H1 (cell line): ENCODE data around the gene RASSF5. TPM values are rescaled to one million over a fixed set of nuclear protein-coding genes. Genes with fewer than 3 reads are reported as not detected.

Experiments used
- CTCF ChIA-PET: fragments of 300-600 bp; sonication (Branson Sonifier 250); formaldehyde crosslinking; loops from one replicate; lab custom pipeline; 2021; ENCODE audit not compliant: partially characterized antibody; lab: Charles Lee
- POLR2A ChIA-PET: fragments of 300-600 bp; sonication (Branson Sonifier 250); formaldehyde crosslinking; loops from one replicate; lab custom pipeline; 2021; ENCODE audit warnings: inconsistent platforms; ENCODE audit not compliant: partially characterized antibody; lab: Charles Lee
- DNase-seq, 2 experiments: peaks; one replicate each; pipeline versions ENCODE4 v3.0.0 to v3.0.0-alpha.2; 2010 to 2022; ENCODE audit warnings: low spot score in 2 of 2, low read depth in 1 of 2, mixed read lengths in 1 of 2
- FAIRE-seq: peaks from 2 replicates; lab custom pipeline; 2011; peaks lifted over from hg19 to GRCh38; lab: Jason Lieb, UNC
- H2AFZ ChIP-seq: 2 replicates; pipeline ENCODE4 v1.8.1; 2012; ENCODE audit warnings: low read length, inconsistent platforms
- H2AK5ac ChIP-seq: 2 replicates; pipeline ENCODE4 v1.6.1; 2013; ENCODE audit warnings: low read depth, low read length
- H2BK120ac ChIP-seq: replicated peaks from 2 replicates; pipeline ENCODE3; 2013; ENCODE audit warnings: low read depth, low read length, inconsistent platforms
- H2BK12ac ChIP-seq: 2 replicates; pipeline ENCODE4 v1.6.1; 2013; ENCODE audit warnings: low read depth, low read length
- H2BK15ac ChIP-seq: 2 replicates; pipeline ENCODE4 v1.6.1; 2013; ENCODE audit warnings: low read length
- H2BK20ac ChIP-seq: 2 replicates; pipeline ENCODE4 v1.6.1; 2013; ENCODE audit warnings: low read length
- H2BK5ac ChIP-seq: 2 replicates; pipeline ENCODE4 v1.6.1; 2013; ENCODE audit warnings: low read depth, low read length
- H3K14ac ChIP-seq: 2 replicates; pipeline ENCODE4 v1.6.1; 2013; ENCODE audit warnings: inconsistent platforms; ENCODE audit not compliant: insufficient read length
- H3K18ac ChIP-seq: 2 replicates; pipeline ENCODE4 v1.6.1; 2013; ENCODE audit warnings: low read length; ENCODE audit errors: extremely low read depth
- H3K23ac ChIP-seq: 2 replicates; pipeline ENCODE4 v1.6.1; 2013; ENCODE audit warnings: inconsistent platforms; ENCODE audit not compliant: insufficient read length
- H3K23me2 ChIP-seq: 2 replicates; pipeline ENCODE4 v1.6.1; 2013; ENCODE audit warnings: low read depth, low read length
- H3K27ac ChIP-seq: 2 replicates; pipeline ENCODE4 v1.6.1; 2011; ENCODE audit warnings: low read depth, low read length, inconsistent platforms
- H3K27me3 ChIP-seq, 4 experiments: replicated peaks in 1 of 4; 1 replicate in 1 of 4; 2 replicates in 3 of 4; pipeline versions ENCODE4 v1.6.1 to v1.8.1; 2011 to 2013; ENCODE audit warnings: low read length in 3 of 4, mild to moderate bottlenecking in 3 of 4, inconsistent platforms in 2 of 4, mixed read lengths in 2 of 4, moderate library complexity in 1 of 4; ENCODE audit not compliant: control insufficient read depth in 3 of 4, insufficient read depth in 3 of 4; ENCODE audit errors: extremely low read depth in 1 of 4
- H3K36me3 ChIP-seq, 4 experiments: 2 replicates each; pipeline versions ENCODE4 v1.6.1 to v1.8.1; 2011 to 2013; ENCODE audit warnings: mild to moderate bottlenecking in 4 of 4, low read length in 3 of 4, moderate library complexity in 2 of 4, control low read depth in 1 of 4, inconsistent platforms in 1 of 4; ENCODE audit not compliant: insufficient read depth in 4 of 4, control insufficient read depth in 2 of 4
- H3K4ac ChIP-seq: replicated peaks from 2 replicates; pipeline ENCODE3; 2013; ENCODE audit warnings: low read length, low read depth, mixed read lengths, inconsistent platforms; ENCODE audit not compliant: insufficient read length
- H3K4me1 ChIP-seq, 4 experiments: replicated peaks in 1 of 4; 1 replicate in 1 of 4; 2 replicates in 3 of 4; pipeline versions ENCODE4 v1.6.1 to v1.8.1; 2011 to 2013; ENCODE audit warnings: low read length in 3 of 4, inconsistent platforms in 2 of 4, mixed read lengths in 1 of 4; ENCODE audit not compliant: insufficient read depth in 4 of 4, control insufficient read depth in 3 of 4
- H3K4me2 ChIP-seq, 2 experiments: 2 replicates each; pipeline versions ENCODE4 v1.6.1 to v1.8.1; 2011 to 2013; ENCODE audit warnings: low read depth in 2 of 2, low read length in 2 of 2, control low read depth in 1 of 2, inconsistent platforms in 1 of 2, mild to moderate bottlenecking in 1 of 2; ENCODE audit not compliant: insufficient read depth in 1 of 2
- H3K4me3 ChIP-seq, 4 experiments: fragments of 200-600, 300-600 bp in 1 of 4; sonication (generic), shearing (Covaris generic), sonication (Bioruptor Twin) in 1 of 4; 2 replicates each; pipeline versions ENCODE4 v1.5.1 to v1.8.1; 2011 to 2016; ENCODE audit warnings: low read length in 4 of 4, low read depth in 3 of 4, control low read depth in 2 of 4, inconsistent platforms in 2 of 4, mild to moderate bottlenecking in 2 of 4, mixed read lengths in 1 of 4, moderate library complexity in 1 of 4; ENCODE audit not compliant: insufficient read depth in 2 of 4; ENCODE audit errors: extremely low read depth in 1 of 4
- H3K56ac ChIP-seq: replicated peaks from 2 replicates; pipeline ENCODE3; 2013; ENCODE audit warnings: low read depth, mild to moderate bottlenecking, mixed read lengths, low read length, inconsistent platforms; ENCODE audit not compliant: insufficient read length
- H3K79me1 ChIP-seq: 2 replicates; pipeline ENCODE4 v1.6.1; 2013; ENCODE audit warnings: low read depth, low read length, control low read depth
- H3K79me2 ChIP-seq, 2 experiments: 2 replicates each; pipeline versions ENCODE4 v1.6.1 to v1.8.1; 2012 to 2013; ENCODE audit warnings: low read length in 2 of 2, mild to moderate bottlenecking in 2 of 2, inconsistent platforms in 1 of 2; ENCODE audit not compliant: insufficient read depth in 2 of 2, control insufficient read depth in 1 of 2
- H3K9ac ChIP-seq, 4 experiments: replicated peaks in 1 of 4; 1 replicate in 1 of 4; 2 replicates in 3 of 4; pipeline versions ENCODE4 v1.6.1 to v1.8.1; 2011 to 2013; ENCODE audit warnings: low read depth in 3 of 4, low read length in 3 of 4, control low read depth in 2 of 4, mild to moderate bottlenecking in 2 of 4, moderate library complexity in 2 of 4, inconsistent platforms in 1 of 4; ENCODE audit errors: extremely low read depth in 1 of 4
- H3K9me3 ChIP-seq, 2 experiments: 2 replicates each; pipeline versions ENCODE4 v1.6.1 to v1.8.1; 2012 to 2013; ENCODE audit warnings: mild to moderate bottlenecking in 2 of 2, moderate library complexity in 2 of 2, control low read depth in 1 of 2, inconsistent platforms in 1 of 2, low read depth in 1 of 2, low read length in 1 of 2, mixed read lengths in 1 of 2; ENCODE audit not compliant: insufficient read depth in 2 of 2
- H4K20me1 ChIP-seq, 2 experiments: replicated peaks in 1 of 2; 2 replicates each; pipeline versions ENCODE3 to v1.8.1; 2011 to 2013; ENCODE audit warnings: inconsistent platforms in 2 of 2, low read length in 2 of 2, mild to moderate bottlenecking in 1 of 2; ENCODE audit not compliant: insufficient read depth in 2 of 2, control insufficient read depth in 1 of 2
- H4K5ac ChIP-seq: 2 replicates; pipeline ENCODE4 v1.6.1; 2013; ENCODE audit warnings: low read length, low read depth, mixed read lengths, inconsistent platforms; ENCODE audit not compliant: insufficient read length
- H4K8ac ChIP-seq: 2 replicates; pipeline ENCODE4 v1.8.0; 2013; ENCODE audit warnings: mild to moderate bottlenecking, moderate library complexity, low read length, inconsistent platforms; ENCODE audit not compliant: insufficient read depth; ENCODE audit errors: extremely low read depth
- H4K91ac ChIP-seq: replicated peaks from 2 replicates; pipeline ENCODE3; 2013; ENCODE audit warnings: low read length, mixed read lengths, inconsistent platforms; ENCODE audit not compliant: insufficient read length
- FOSL1 ChIP-seq: IDR thresholded peaks from 2 replicates; pipeline ENCODE4 v1.6.1; 2011; ENCODE audit warnings: mild to moderate bottlenecking, low read depth, low read length, moderate library complexity; ENCODE audit not compliant: insufficient read depth
- PHF8 ChIP-seq: fragments of 200-600 bp; sonication (generic); conservative IDR thresholded peaks from 2 replicates; pipeline ENCODE4 v1.7.1; 2012; ENCODE audit warnings: low read depth, mild to moderate bottlenecking, inconsistent platforms, low read length, moderate library complexity
- RBBP5 ChIP-seq: IDR thresholded peaks from 2 replicates; pipeline ENCODE4 v1.7.1; 2012; ENCODE audit warnings: low read depth, mild to moderate bottlenecking, inconsistent platforms, low read length, moderate library complexity, borderline replicate concordance
- TAF1 ChIP-seq: IDR thresholded peaks from 2 replicates; pipeline ENCODE4 v1.6.1; 2011; ENCODE audit warnings: mild to moderate bottlenecking, low read depth, low read length
- WGBS, 2 experiments: shearing (Covaris generic) in 1 of 2; methylation state at CpG; one replicate each; pipeline versions ENCODE4 v1.1.6 to v1.1.7; 2013 to 2015; ENCODE audit warnings: low lambda C conversion rate in 2 of 2, mixed read lengths in 2 of 2, inconsistent platforms in 1 of 2, low coverage in 1 of 2, missing lambda C conversion rate in 1 of 2; ENCODE audit not compliant: insufficient replicate concordance in 2 of 2, insufficient coverage in 1 of 2, insufficient read length in 1 of 2; ENCODE audit errors: extremely low coverage in 1 of 2, missing lambda C conversion rate in 1 of 2; 5-methylcytosine and 5-hydroxymethylcytosine counted together
- polyA plus RNA-seq, 7 experiments: library from polyadenylated mRNA; depleted of rRNA in 3 of 7; stranded (reverse) in 5 of 7; unstranded in 2 of 7; fragments of >200 nt in 5 of 7; fragments of 200-250 nt in 2 of 7; gene quantifications; 1 replicate in 5 of 7; 2 replicates in 1 of 7; 4 replicates in 1 of 7; pipeline versions ENCODE4 v1.2.1 to v1.2.3, GENCODE V29; 2011 to 2013; ENCODE audit warnings: missing spikeins in 2 of 7, mixed read lengths in 2 of 7
- total RNA-seq: library from RNA; stranded (reverse); fragmentation: NEBNext Ultra II Directional; extraction: Animal tissue kit (Norgen Biotek cat#: 25700); gene quantifications from 2 replicates; pipeline ENCODE4 v1.2.1, GENCODE V29; 2021

The RASSF5 gene
- total and polyA plus RNA-seq, 2 of the 8 experiments (the other 6 are each of a cell fraction or from before 2014, with no cell fraction given), result 0.82 to 1.8 TPM

GRCh38 chr1:206568256-206568655 is 60.9 kb downstream of the RASSF5 start:
- Histone ChIP-seq H3K23me2 (no peaks in the 10 kb centered on the region), H4K91ac (no peak overlapping the region), H3K14ac (no peak overlapping the region), H3K79me2 (no peaks in the 10 kb centered on the region), H3K4ac (no peak overlapping the region), H3K23ac (no peak overlapping the region), H2BK15ac (no peak overlapping the region), H2BK20ac (no peak overlapping the region), H3K9me3 (no peaks in the 10 kb centered on the region), H3K27ac (no peak overlapping the region), H3K4me3 (no peak overlapping the region), H3K27me3 (no peaks in the 10 kb centered on the region), H3K18ac (no peak overlapping the region), H4K20me1 (no peaks in the 10 kb centered on the region), H2BK120ac (no peak overlapping the region), H2AFZ (no peak overlapping the region), H2BK12ac (no peak overlapping the region), H2AK5ac (no peak overlapping the region), H3K4me1 (peaks cover 1 to 5% (median 2%) of the 10 kb centered on the region in 4 experiments; a peak in 4 of 7 replicates), H3K56ac (no peak overlapping the region), H2BK5ac (no peak overlapping the region), H3K9ac (no peak overlapping the region), H4K8ac (no peak overlapping the region), H4K5ac (no peak overlapping the region), H3K4me2 (no peak overlapping the region), H3K79me1 (no peaks in the 10 kb centered on the region), H3K36me3 (no peaks in the 10 kb centered on the region)
- DNase-seq, result no peak
- WGBS, 2 experiments, result 86% methylated on average over 10 of the region's 10 CpGs; no CpG with 5 or more reads in 1 of the 2 experiments
- ChIA-PET CTCF (interaction anchor here (0.6 to 6.5 kb wide), 14 partner anchors 9 to 1237 kb away, joined by 3 to 38 read pairs (median 4); partner anchors contain the start of gene IKBKE), POLR2A (interaction anchor here (0.7 kb wide), 1 partner anchor 15 kb away, joined by 3 read pairs; no protein-coding TSS in a partner anchor)
- no peak for FAIRE-seq
- no peak for TF ChIP-seq TAF1
- TF ChIP-seq PHF8, result no peak
- TF ChIP-seq FOSL1, result no peak
- TF ChIP-seq RBBP5, result no peak
